ENCODE measurements around the gene TEAD3.

GRCh38 chr6:35503534-35503933 lies 6.7 kb upstream of the TEAD3 start:
- TF ChIP-seq CTCF (IDR thresholded peaks at IDR 0.05) (no peak), POLR2A (IDR thresholded peaks at IDR 0.05) (no peak)
